ENCODE measurements around the gene DHDH. TPM values are rescaled to one million over a fixed set of nuclear protein-coding genes. Genes with fewer than 3 reads are reported as not detected.

The DHDH gene
- total and polyA plus RNA-seq, 2 of the 13 experiments (the other 11 are each of a cell fraction or from before 2014, with no cell fraction given) = 0.13 to 0.91 TPM

GRCh38 chr19:48899781-48900476, 33.6 kb upstream of the DHDH start, which contains the start of gene NUCB1 (continued):
- TF ChIP-seq ZNF318 (CRISPR knock-in tag; IDR thresholded peaks at IDR 0.05) = no peak
- no peak for TF ChIP-seq KDM6A (CRISPR knock-in tag; IDR thresholded peaks at IDR 0.05; ENCODE audit: low read depth)
- no peak for TF ChIP-seq ZNF281 (CRISPR knock-in tag; IDR thresholded peaks at IDR 0.05; ENCODE audit: borderline replicate concordance)
- TF ChIP-seq NONO (IDR thresholded peaks at IDR 0.05) = no peak
- TF ChIP-seq NONO (CRISPR knock-in tag; conservative IDR thresholded peaks at IDR 0.05) = peak; percentile 20; the same call in 1 of the 2 replicates
- no peak for TF ChIP-seq ZSCAN5A (CRISPR knock-in tag; IDR thresholded peaks at IDR 0.05; ENCODE audit: borderline replicate concordance)
- peak; percentile 47; the same call in 1 of the 2 replicates for TF ChIP-seq ZNF33B (CRISPR knock-in tag; IDR thresholded peaks at IDR 0.05)
- TF ChIP-seq DMAP1 (CRISPR knock-in tag; IDR thresholded peaks at IDR 0.05) = peak; percentile 57; the same call in 1 of the 2 replicates
- TF ChIP-seq THAP11 (CRISPR knock-in tag; IDR thresholded peaks at IDR 0.05) = peak; percentile 99
- 0 out of 2 replicates have a peak, but pooled peaks have one; percentile 18 for TF ChIP-seq ESRRA (CRISPR knock-in tag; IDR thresholded peaks at IDR 0.05; ENCODE audit: low read depth)
- TF ChIP-seq ONECUT2 (CRISPR knock-in tag; IDR thresholded peaks at IDR 0.05) = 0 out of 2 replicates have a peak, but pooled peaks have one; percentile 20
- TF ChIP-seq ETS1 (CRISPR knock-in tag; IDR thresholded peaks at IDR 0.05) = 0 out of 2 replicates have a peak, but pooled peaks have one; percentile 48
- TF ChIP-seq ATF6 (CRISPR knock-in tag; conservative IDR thresholded peaks at IDR 0.05) = no peak
